Head of caudate nucleus (tissue), 42 donors: Measurements from ENCODE around the gene ZNF530.

ENCODE experiments used
- DNase-seq, 42 donors: peaks; one replicate each; pipeline versions ENCODE4 v3.0.0 to v3.0.0-alpha.2; 2020 to 2021; ENCODE audit warnings: mixed read lengths in 7 of 42
- intact Hi-C: fragments of 100-400 bp; cut with DNase I; formaldehyde crosslinking; loops from one replicate; pipeline ENCODE4 v1.15.0; 2022

Gene ZNF530

GRCh38 chr19:57599761-57600383 is at the start of gene ZNF530:
Gene ZNF530 (plus strand): TSS chr19:57599885. CDS start chr19:57604346, 4,461 bp downstream.
- DNase-seq, result peak; percentile 90 to 98 (median 95)
- intact Hi-C loops, result loop anchor here (10.0 kb wide), 1 partner anchor 85 kb away; the partner anchor contains the start of gene ZNF551

GRCh38 chr19:57552432-57552831 is 47.3 kb upstream of the ZNF530 start:
- no peak for DNase-seq
- intact Hi-C loops, result no loop called here

- no peak for DNase-seq
- intact Hi-C loops, result no loop called here
These were observed 42.0 kb upstream of the ZNF530 start for GRCh38 chr19:57557659-57558058.

- DNase-seq, result peak in 1 of 42 donors; percentile 4
- intact Hi-C loops, result no loop called here
These were observed 41.2 kb upstream of the ZNF530 start for GRCh38 chr19:57558525-57558924.

GRCh38 chr19:57559008-57559403 is 40.7 kb upstream of the ZNF530 start:
- intact Hi-C loops, result no loop called here
- DNase-seq, result peak in 8 of 42 donors; percentile 4 to 53 (median 20)

GRCh38 chr19:57559404-57560025 is 40.2 kb upstream of the ZNF530 start, which contains the start of gene ZNF550:
Gene ZNF550 (minus strand): TSS chr19:57559863. CDS start chr19:57559682, 181 bp downstream.
- DNase-seq, result peak; percentile 88 to 97 (median 93)
- intact Hi-C loops, result no loop called here

GRCh38 chr19:57560049-57560491 is 39.6 kb upstream of the ZNF530 start:
- intact Hi-C loops, result no loop called here
- DNase-seq, result peak in 13 of 42 donors; percentile 4 to 39 (median 8)

- no peak for DNase-seq
- intact Hi-C loops, result no loop called here
These were observed 36.1 kb upstream of the ZNF530 start for GRCh38 chr19:57563547-57563946.

GRCh38 chr19:57566396-57567265 is 33.1 kb upstream of the ZNF530 start:
- no peak for DNase-seq
- intact Hi-C loops, result no loop called here

- DNase-seq, result peak in 37 of 42 donors; percentile 6 to 91 (median 50)
- intact Hi-C loops, result loop anchor here (10.0 kb wide), 1 partner anchor 64 kb away; the partner anchor contains the start of gene ZNF211
These were observed 29.0 kb upstream of the ZNF530 start for GRCh38 chr19:57570707-57571106.

- intact Hi-C loops, result loop anchor here (10.0 kb wide), 1 partner anchor 62 kb away; the partner anchor contains the start of gene ZNF211
- no peak for DNase-seq
These were observed 27.2 kb upstream of the ZNF530 start for GRCh38 chr19:57572415-57572947.

GRCh38 chr19:57576661-57577060 is 23.0 kb upstream of the ZNF530 start:
- no peak for DNase-seq
- intact Hi-C loops, result loop anchor here (10.0 kb wide), 1 partner anchor 58 kb away; the partner anchor contains the start of gene ZNF211

GRCh38 chr19:57578487-57579205 is 21.0 kb upstream of the ZNF530 start, which contains the start of gene ZNF416:
Gene ZNF416 (minus strand): TSS chr19:57578911. CDS start chr19:57578704, 207 bp downstream.
- peak; percentile 96 to 100 (median 98) for DNase-seq
- intact Hi-C loops, result loop anchor here (10.0 kb wide), 1 partner anchor 56 kb away; the partner anchor contains the start of gene ZNF211

GRCh38 chr19:57583104-57583520 is 16.6 kb upstream of the ZNF530 start:
- peak in 1 of 42 donors; percentile 12 for DNase-seq
- intact Hi-C loops, result no loop called here

- DNase-seq, result peak; percentile 90 to 99 (median 97)
These were observed 15.9 kb upstream of the ZNF530 start, which contains the start of gene ZIK1 for GRCh38 chr19:57583521-57584416. Gene ZIK1 (plus strand): TSS chr19:57584145. CDS start chr19:57584357, 212 bp downstream.

GRCh38 chr19:57587529-57587928 is 12.2 kb upstream of the ZNF530 start:
- intact Hi-C loops, result no loop called here
- DNase-seq, result no peak

More at GRCh38 chr19:57583521-57584416, 15.9 kb upstream of the ZNF530 start, which contains the start of gene ZIK1:
- intact Hi-C loops, result no loop called here

- DNase-seq, result no peak
- intact Hi-C loops, result no loop called here
These were observed 316 bp upstream of the ZNF530 start for GRCh38 chr19:57599377-57599760.
